NCI-H1417 (cell line): Measurements from ENCODE around the gene MFSD11.
"Not testable (repeated sequence)": the region's sequence is repeated elsewhere in the genome, so short reads cannot be mapped to it uniquely, and the experiment has no call there.

Experiments
- DNase-seq, 3 experiments: peaks; one replicate each; lab custom pipeline; 2025; lab: John Stamatoyannopoulos, UW

The MFSD11 gene

GRCh38 chr17:76747716-76748363 is 9.9 kb downstream of the MFSD11 start:
- DNase-seq: no peak

- no peak for DNase-seq
Observed at GRCh38 chr17:76748657-76749056, 10.7 kb downstream of the MFSD11 start.

GRCh38 chr17:76751416-76751993 is 13.6 kb downstream of the MFSD11 start:
- DNase-seq: no peak

- DNase-seq: no peak
Observed at GRCh38 chr17:76752006-76752405, 14.1 kb downstream of the MFSD11 start.

GRCh38 chr17:76753061-76753961 is 15.4 kb downstream of the MFSD11 start:
- no peak for DNase-seq

- no peak for DNase-seq
Observed at GRCh38 chr17:76755285-76755684, 17.4 kb downstream of the MFSD11 start.

- no peak for DNase-seq
Observed at GRCh38 chr17:76757256-76757655, 19.3 kb downstream of the MFSD11 start.

GRCh38 chr17:76758570-76758969 is 20.7 kb downstream of the MFSD11 start:
- no peak for DNase-seq

GRCh38 chr17:76772842-76773525 is 35.1 kb downstream of the MFSD11 start:
- DNase-seq: no peak

- no peak for DNase-seq
Observed at GRCh38 chr17:76775021-76775600, 37.2 kb downstream of the MFSD11 start.

- DNase-seq: no peak
Observed at GRCh38 chr17:76781056-76781982, 43.4 kb downstream of the MFSD11 start.

- no peak for DNase-seq
Observed at GRCh38 chr17:76783146-76783545, 45.2 kb downstream of the MFSD11 start.

GRCh38 chr17:76784926-76785325 is 47.0 kb downstream of the MFSD11 start:
- DNase-seq: no peak

GRCh38 chr17:76787866-76788265 is 49.9 kb downstream of the MFSD11 start:
- DNase-seq: not testable (repeated sequence)

- peak in 2 of 3 experiments; percentile 39 to 73 for DNase-seq
Observed at GRCh38 chr17:76789235-76789788, 51.4 kb downstream of the MFSD11 start.

GRCh38 chr17:76791053-76791980 is 53.4 kb downstream of the MFSD11 start:
- DNase-seq: no peak

GRCh38 chr17:76792348-76792747 is 54.4 kb downstream of the MFSD11 start:
- no peak for DNase-seq

- peak; percentile 15 to 71 (median 18) for DNase-seq
Observed at GRCh38 chr17:76793775-76794174, 55.9 kb downstream of the MFSD11 start.

GRCh38 chr17:76796081-76796480 is 58.2 kb downstream of the MFSD11 start:
- DNase-seq: no peak
